HEK293T (cell line): ENCODE results near the gene ARHGAP42.

Source experiments
- ARNT ChIP-seq: fragments of 450-650 bp; IDR thresholded peaks from 2 replicates; pipeline ENCODE4 v1.6.1; 2017; ENCODE audit warnings: mild to moderate bottlenecking
- SP1 ChIP-seq: fragments of 450-650 bp; IDR thresholded peaks from 2 replicates; pipeline ENCODE4 v1.6.1; 2017

DNA sequence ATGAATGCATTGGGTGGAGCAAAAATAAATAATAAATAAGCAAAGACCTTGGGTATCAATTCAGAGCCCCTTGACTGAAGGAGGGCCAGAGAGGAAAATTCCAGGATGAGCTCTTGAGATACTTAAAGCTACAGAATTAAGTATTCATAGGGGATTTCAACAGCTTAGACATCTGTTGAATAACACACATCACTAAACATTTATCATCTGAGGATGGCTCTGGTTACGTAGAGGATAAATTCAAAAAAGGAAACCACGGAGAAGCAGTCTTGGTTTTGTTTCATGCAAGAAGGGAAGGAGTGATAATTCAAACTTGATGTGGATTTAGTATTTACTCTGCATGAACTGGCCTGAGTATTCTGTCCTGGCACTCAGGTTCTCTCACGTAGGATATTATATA is 29.8 kb downstream of the ARHGAP42 start:
- TF ChIP-seq ARNT, result no peak
- TF ChIP-seq SP1, result no peak
